GM21717 (cell line): ENCODE measurements around the gene C4B.
"Not testable (repeated sequence)": the region's sequence is repeated elsewhere in the genome, so short reads cannot be mapped to it uniquely, and the experiment has no call there.

Source experiments
- ATAC-seq: cut with Tn5 transposase; IDR thresholded peaks from one replicate; pipeline ENCODE4 v1.9.1; 2021; ENCODE audit warnings: mild to moderate bottlenecking, moderate library complexity; ENCODE audit not compliant: unreplicated experiment

Gene C4B

GRCh38 chr6:32014547-32014946 lies at the start of gene C4B:
TSS of gene C4B (plus strand) at chr6:32014795. CDS start at chr6:32014846, 51 bp downstream.
- not testable (repeated sequence) for ATAC-seq

- ATAC-seq: no peak
These were observed 48.9 kb upstream of the C4B start for GRCh38 chr6:31965700-31966099.

- no peak for ATAC-seq
These were observed 48.1 kb upstream of the C4B start for GRCh38 chr6:31966506-31966905.

- no peak for ATAC-seq
These were observed 47.3 kb upstream of the C4B start for GRCh38 chr6:31966997-31967925.

- ATAC-seq: no peak
These were observed 46.7 kb upstream of the C4B start for GRCh38 chr6:31967926-31968320.

GRCh38 chr6:31968326-31968725 lies 46.3 kb upstream of the C4B start:
- ATAC-seq: no peak

- no peak for ATAC-seq
These were observed 45.5 kb upstream of the C4B start for GRCh38 chr6:31968791-31969711.

GRCh38 chr6:31969712-31970603 lies 44.6 kb upstream of the C4B start:
- no peak for ATAC-seq

GRCh38 chr6:31970604-31971271 lies 43.9 kb upstream of the C4B start:
- ATAC-seq: no peak

- ATAC-seq: no peak
These were observed 43.2 kb upstream of the C4B start for GRCh38 chr6:31971279-31971992.

- peak; percentile 74 for ATAC-seq
These were observed 42.4 kb upstream of the C4B start, which contains the start of gene DXO for GRCh38 chr6:31971993-31972708. TSS of gene DXO (minus strand) at chr6:31972138. CDS start at chr6:31971675, 463 bp downstream.

GRCh38 chr6:31972709-31973350 lies 41.8 kb upstream of the C4B start:
- no peak for ATAC-seq

- not testable (repeated sequence) for ATAC-seq
These were observed 38.5 kb upstream of the C4B start for GRCh38 chr6:31976065-31976464.

GRCh38 chr6:31977816-31978431 lies 36.7 kb upstream of the C4B start:
- no peak for ATAC-seq

- ATAC-seq: no peak
These were observed 35.8 kb upstream of the C4B start for GRCh38 chr6:31978831-31979230.

GRCh38 chr6:31979238-31979898 lies 35.2 kb upstream of the C4B start:
- ATAC-seq: no peak

- ATAC-seq: not testable (repeated sequence)
These were observed 34.3 kb upstream of the C4B start for GRCh38 chr6:31980195-31980876.
